Activated naive CD4-positive, alpha-beta T cell treated with anti-CD3 and anti-CD28 coated beads, Interleukin-2, amount 50 U/mL, for 24 hours (primary cell): Measurements from ENCODE around the gene WNT8A.
"Not testable (repeated sequence)": the region's sequence is repeated elsewhere in the genome, so short reads cannot be mapped to it uniquely, and the experiment has no call there.

Experiments
- H3K27ac Mint-ChIP-seq: one replicate; pipeline ENCODE4 v1.8.0; 2021; ENCODE audit warnings: mild to moderate bottlenecking, mixed read lengths
- H3K27me3 Mint-ChIP-seq: one replicate; pipeline ENCODE4 v1.8.0; 2021; ENCODE audit warnings: mixed read lengths
- H3K36me3 Mint-ChIP-seq: one replicate; pipeline ENCODE4 v1.8.0; 2021; ENCODE audit warnings: mixed read lengths
- H3K4me1 Mint-ChIP-seq: one replicate; pipeline ENCODE4 v1.8.0; 2021; ENCODE audit warnings: mixed read lengths
- H3K4me3 Mint-ChIP-seq: one replicate; pipeline ENCODE4 v1.8.0; 2021; ENCODE audit warnings: mild to moderate bottlenecking, mixed read lengths
- H3K9me3 Mint-ChIP-seq: one replicate; pipeline ENCODE4 v1.8.0; 2021; ENCODE audit warnings: mixed read lengths

WNT8A gene

GRCh38 chr5:138068742-138069600 lies 14.9 kb upstream of the WNT8A start:
- peaks cover 6% of the 10 kb centered on the region for H3K4me1 Mint-ChIP-seq
- H3K9me3 Mint-ChIP-seq = no peaks in the 10 kb centered on the region
- no peak overlapping the region for H3K27ac Mint-ChIP-seq

GRCh38 chr5:138070026-138070425 lies 13.8 kb upstream of the WNT8A start:
- not testable (repeated sequence) for H3K4me1 Mint-ChIP-seq, H3K36me3 Mint-ChIP-seq, H3K27me3 Mint-ChIP-seq, H3K9me3 Mint-ChIP-seq, H3K27ac Mint-ChIP-seq, H3K4me3 Mint-ChIP-seq

More at GRCh38 chr5:138068742-138069600, 14.9 kb upstream of the WNT8A start:
- peak overlapping the region; percentile 42 for H3K4me3 Mint-ChIP-seq
- H3K27me3 Mint-ChIP-seq = no peaks in the 10 kb centered on the region
- H3K36me3 Mint-ChIP-seq = no peaks in the 10 kb centered on the region

- H3K4me1 Mint-ChIP-seq = peaks cover 11% of the 10 kb centered on the region
- H3K4me3 Mint-ChIP-seq = no peak overlapping the region
- H3K36me3 Mint-ChIP-seq = no peaks in the 10 kb centered on the region
- no peak overlapping the region for H3K27ac Mint-ChIP-seq
- no peaks in the 10 kb centered on the region for H3K27me3 Mint-ChIP-seq
- no peaks in the 10 kb centered on the region for H3K9me3 Mint-ChIP-seq
Observed at GRCh38 chr5:138077064-138077696, 6.7 kb upstream of the WNT8A start.

- no peak overlapping the region for H3K27ac Mint-ChIP-seq
- H3K9me3 Mint-ChIP-seq = no peaks in the 10 kb centered on the region
- H3K4me3 Mint-ChIP-seq = no peak overlapping the region
- no peaks in the 10 kb centered on the region for H3K27me3 Mint-ChIP-seq
- no peaks in the 10 kb centered on the region for H3K36me3 Mint-ChIP-seq
- peaks cover 11% of the 10 kb centered on the region for H3K4me1 Mint-ChIP-seq
Observed at GRCh38 chr5:138078006-138078643, 5.7 kb upstream of the WNT8A start.

- H3K4me1 Mint-ChIP-seq = peaks cover 11% of the 10 kb centered on the region
- H3K27me3 Mint-ChIP-seq = no peaks in the 10 kb centered on the region
- no peaks in the 10 kb centered on the region for H3K36me3 Mint-ChIP-seq
- H3K9me3 Mint-ChIP-seq = no peaks in the 10 kb centered on the region
- no peak overlapping the region for H3K4me3 Mint-ChIP-seq
- no peak overlapping the region for H3K27ac Mint-ChIP-seq
Observed at GRCh38 chr5:138082033-138082432, 1.8 kb upstream of the WNT8A start.

GRCh38 chr5:138091685-138092084 lies 7.9 kb downstream of the WNT8A start:
- Mint-ChIP-seq H3K27me3 (no peaks in the 10 kb centered on the region), H3K9me3 (no peaks in the 10 kb centered on the region), H3K4me1 (peaks cover 47% of the 10 kb centered on the region), H3K27ac (no peak overlapping the region), H3K36me3 (no peaks in the 10 kb centered on the region), H3K4me3 (no peak overlapping the region)

- H3K4me1 Mint-ChIP-seq = peaks cover 52% of the 10 kb centered on the region
- no peak overlapping the region for H3K27ac Mint-ChIP-seq
- H3K4me3 Mint-ChIP-seq = no peak overlapping the region
- no peaks in the 10 kb centered on the region for H3K27me3 Mint-ChIP-seq
- no peaks in the 10 kb centered on the region for H3K36me3 Mint-ChIP-seq
- no peaks in the 10 kb centered on the region for H3K9me3 Mint-ChIP-seq
Observed at GRCh38 chr5:138092301-138092700, 8.5 kb downstream of the WNT8A start.

- Mint-ChIP-seq H3K4me1 (peaks cover 54% of the 10 kb centered on the region), H3K9me3 (no peaks in the 10 kb centered on the region), H3K27ac (peak overlapping the region; percentile 41), H3K27me3 (no peaks in the 10 kb centered on the region), H3K36me3 (no peaks in the 10 kb centered on the region), H3K4me3 (no peak overlapping the region)
Observed at GRCh38 chr5:138093036-138093435, 9.2 kb downstream of the WNT8A start.

GRCh38 chr5:138095100-138095907 lies 11.5 kb downstream of the WNT8A start:
- Mint-ChIP-seq H3K27ac (peak overlapping the region; percentile 37), H3K9me3 (no peaks in the 10 kb centered on the region), H3K4me1 (peaks cover 54% of the 10 kb centered on the region), H3K36me3 (no peaks in the 10 kb centered on the region), H3K27me3 (no peaks in the 10 kb centered on the region), H3K4me3 (no peak overlapping the region)

- H3K27me3 Mint-ChIP-seq = no peaks in the 10 kb centered on the region
- no peaks in the 10 kb centered on the region for H3K9me3 Mint-ChIP-seq
- no peak overlapping the region for H3K4me3 Mint-ChIP-seq
- no peaks in the 10 kb centered on the region for H3K36me3 Mint-ChIP-seq
- peak overlapping the region; percentile 83 for H3K27ac Mint-ChIP-seq
- peaks cover 54% of the 10 kb centered on the region for H3K4me1 Mint-ChIP-seq
Observed at GRCh38 chr5:138096363-138096762, 12.5 kb downstream of the WNT8A start.

GRCh38 chr5:138096997-138097828 lies 13.4 kb downstream of the WNT8A start:
- H3K4me1 Mint-ChIP-seq = peaks cover 50% of the 10 kb centered on the region
- H3K4me3 Mint-ChIP-seq = no peak overlapping the region
- H3K27ac Mint-ChIP-seq = no peak overlapping the region
- no peaks in the 10 kb centered on the region for H3K36me3 Mint-ChIP-seq
- no peaks in the 10 kb centered on the region for H3K27me3 Mint-ChIP-seq
- H3K9me3 Mint-ChIP-seq = no peaks in the 10 kb centered on the region

GRCh38 chr5:138102454-138103318 lies 18.9 kb downstream of the WNT8A start:
- Mint-ChIP-seq H3K27ac (no peak overlapping the region), H3K9me3 (no peaks in the 10 kb centered on the region), H3K27me3 (no peaks in the 10 kb centered on the region), H3K4me3 (no peak overlapping the region), H3K36me3 (no peaks in the 10 kb centered on the region), H3K4me1 (no peaks in the 10 kb centered on the region)

- Mint-ChIP-seq H3K27ac (no peak overlapping the region), H3K4me1 (no peaks in the 10 kb centered on the region), H3K4me3 (no peak overlapping the region), H3K27me3 (no peaks in the 10 kb centered on the region), H3K36me3 (no peaks in the 10 kb centered on the region), H3K9me3 (no peaks in the 10 kb centered on the region)
Observed at GRCh38 chr5:138103319-138103637, 19.4 kb downstream of the WNT8A start.

- Mint-ChIP-seq H3K4me1 (no peaks in the 10 kb centered on the region), H3K27me3 (no peaks in the 10 kb centered on the region), H3K4me3 (no peak overlapping the region), H3K9me3 (no peaks in the 10 kb centered on the region), H3K36me3 (no peaks in the 10 kb centered on the region), H3K27ac (no peak overlapping the region)
Observed at GRCh38 chr5:138105709-138106108, 21.9 kb downstream of the WNT8A start.
